Chondrocyte (in vitro differentiated cells): Measurements from ENCODE around the gene MAML3. TPM values are rescaled to one million over a fixed set of nuclear protein-coding genes. Genes with fewer than 3 reads are reported as not detected.

ENCODE experiments used
- DNase-seq: peaks from one replicate; pipeline ENCODE4 v3.0.0; 2021; ENCODE audit warnings: mixed read lengths, low spot score
- H3K27ac Mint-ChIP-seq: one replicate; pipeline ENCODE4 v1.8.0; 2021; ENCODE audit warnings: mild to moderate bottlenecking, moderate library complexity, mixed read lengths; ENCODE audit not compliant: unreplicated experiment
- H3K27me3 Mint-ChIP-seq: 2 replicates; pipeline ENCODE4 v1.8.0; 2021; ENCODE audit warnings: low read depth, mixed read lengths
- H3K36me3 Mint-ChIP-seq: 2 replicates; pipeline ENCODE4 v1.8.0; 2021; ENCODE audit warnings: low read depth, mixed read lengths
- H3K4me1 Mint-ChIP-seq: 2 replicates; pipeline ENCODE4 v1.8.0; 2021; ENCODE audit warnings: low read depth, mild to moderate bottlenecking, mixed read lengths
- H3K4me3 Mint-ChIP-seq: one replicate; pipeline ENCODE4 v1.8.0; 2021; ENCODE audit warnings: mild to moderate bottlenecking, moderate library complexity, mixed read lengths; ENCODE audit not compliant: unreplicated experiment
- H3K9me3 Mint-ChIP-seq: 2 replicates; pipeline ENCODE4 v1.8.0; 2021; ENCODE audit warnings: low read depth, mixed read lengths
- CTCF ChIP-seq: fragments of 200-600 bp; sonication (generic); IDR thresholded peaks from 2 replicates; pipeline ENCODE4 v1.5.0; 2021; ENCODE audit warnings: antibody characterized with exemption, mild to moderate bottlenecking, moderate library complexity
- total RNA-seq: library from RNA; stranded (reverse); gene quantifications from 3 replicates; pipeline ENCODE4 v1.2.1, GENCODE V29; 2021

The MAML3 gene
- total RNA-seq, 1 donor from 2014 or later: 1.6 TPM

GRCh38 chr4:139839403-139840031 lies 314.5 kb downstream of the MAML3 start:
- peaks cover 6% of the 10 kb centered on the region for H3K4me1 Mint-ChIP-seq
- no peak overlapping the region for H3K27ac Mint-ChIP-seq
- no peak for TF ChIP-seq CTCF

GRCh38 chr4:139838811-139839210 lies 315.2 kb downstream of the MAML3 start:
- Mint-ChIP-seq H3K4me1 (peaks cover 6% of the 10 kb centered on the region), H3K27ac (no peak overlapping the region), H3K4me3 (no peak overlapping the region), H3K36me3 (peaks cover 3% of the 10 kb centered on the region), H3K27me3 (no peaks in the 10 kb centered on the region), H3K9me3 (no peaks in the 10 kb centered on the region)
- DNase-seq: no peak
- no peak for TF ChIP-seq CTCF

More at GRCh38 chr4:139839403-139840031, 314.5 kb downstream of the MAML3 start:
- no peak overlapping the region for H3K4me3 Mint-ChIP-seq
- H3K27me3 Mint-ChIP-seq: no peaks in the 10 kb centered on the region
- peaks cover 3% of the 10 kb centered on the region for H3K36me3 Mint-ChIP-seq
- no peaks in the 10 kb centered on the region for H3K9me3 Mint-ChIP-seq
- DNase-seq: no peak

GRCh38 chr4:139834981-139835391 lies 319.0 kb downstream of the MAML3 start:
- no peak overlapping the region for H3K27ac Mint-ChIP-seq
- no peak overlapping the region for H3K4me3 Mint-ChIP-seq
- H3K36me3 Mint-ChIP-seq: peaks cover 3% of the 10 kb centered on the region
- H3K27me3 Mint-ChIP-seq: peaks cover 5% of the 10 kb centered on the region
- TF ChIP-seq CTCF: no peak
- H3K9me3 Mint-ChIP-seq: no peaks in the 10 kb centered on the region
- peaks cover 6% of the 10 kb centered on the region for H3K4me1 Mint-ChIP-seq
- no peak for DNase-seq

- no peak for DNase-seq
- peaks cover 6% of the 10 kb centered on the region for H3K4me1 Mint-ChIP-seq
- no peak overlapping the region for H3K4me3 Mint-ChIP-seq
- H3K36me3 Mint-ChIP-seq: peaks cover 3% of the 10 kb centered on the region
- H3K27me3 Mint-ChIP-seq: peaks cover 5% of the 10 kb centered on the region
- no peaks in the 10 kb centered on the region for H3K9me3 Mint-ChIP-seq
- no peak overlapping the region for H3K27ac Mint-ChIP-seq
- TF ChIP-seq CTCF: no peak
Measured at GRCh38 chr4:139834226-139834662, 319.7 kb downstream of the MAML3 start.

- Mint-ChIP-seq H3K27me3 (peaks cover 5% of the 10 kb centered on the region), H3K36me3 (peaks cover 3% of the 10 kb centered on the region), H3K4me1 (peaks cover 6% of the 10 kb centered on the region), H3K27ac (no peak overlapping the region), H3K9me3 (no peaks in the 10 kb centered on the region), H3K4me3 (no peak overlapping the region)
- no peak for DNase-seq
- no peak for TF ChIP-seq CTCF
Measured at GRCh38 chr4:139833151-139833910, 320.7 kb downstream of the MAML3 start.
